GM20000 (cell line): ENCODE data around the gene TBX20.
"Not testable (repeated sequence)": the region's sequence is repeated elsewhere in the genome, so short reads cannot be mapped to it uniquely, and the experiment has no call there.

Experiments used
- DNase-seq: peaks from one replicate; pipeline ENCODE4 v3.0.0; 2012; ENCODE audit warnings: low spot score

Gene TBX20

GRCh38 chr7:35167658-35168057, 86.2 kb downstream of the TBX20 start:
- DNase-seq, result not testable (repeated sequence)

- not testable (repeated sequence) for DNase-seq
Measured at GRCh38 chr7:35167158-35167557, 86.7 kb downstream of the TBX20 start.

GRCh38 chr7:35161059-35161740, 92.7 kb downstream of the TBX20 start:
- DNase-seq, result not testable (repeated sequence)
